DMS53 treated with DMSO at 0.1 percent for 48 hours (cell line): Measurements from ENCODE around the gene NADK2.
"Not testable (repeated sequence)": the region's sequence is repeated elsewhere in the genome, so short reads cannot be mapped to it uniquely, and the experiment has no call there.

Experiments
- DNase-seq: peaks from one replicate; lab custom pipeline; 2025; ENCODE audit not compliant: unreplicated experiment; lab: John Stamatoyannopoulos, UW

The NADK2 gene, protein sequence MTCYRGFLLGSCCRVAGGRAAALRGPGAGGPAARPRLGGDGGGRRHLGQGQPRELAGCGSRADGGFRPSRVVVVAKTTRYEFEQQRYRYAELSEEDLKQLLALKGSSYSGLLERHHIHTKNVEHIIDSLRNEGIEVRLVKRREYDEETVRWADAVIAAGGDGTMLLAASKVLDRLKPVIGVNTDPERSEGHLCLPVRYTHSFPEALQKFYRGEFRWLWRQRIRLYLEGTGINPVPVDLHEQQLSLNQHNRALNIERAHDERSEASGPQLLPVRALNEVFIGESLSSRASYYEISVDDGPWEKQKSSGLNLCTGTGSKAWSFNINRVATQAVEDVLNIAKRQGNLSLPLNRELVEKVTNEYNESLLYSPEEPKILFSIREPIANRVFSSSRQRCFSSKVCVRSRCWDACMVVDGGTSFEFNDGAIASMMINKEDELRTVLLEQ

DNA sequence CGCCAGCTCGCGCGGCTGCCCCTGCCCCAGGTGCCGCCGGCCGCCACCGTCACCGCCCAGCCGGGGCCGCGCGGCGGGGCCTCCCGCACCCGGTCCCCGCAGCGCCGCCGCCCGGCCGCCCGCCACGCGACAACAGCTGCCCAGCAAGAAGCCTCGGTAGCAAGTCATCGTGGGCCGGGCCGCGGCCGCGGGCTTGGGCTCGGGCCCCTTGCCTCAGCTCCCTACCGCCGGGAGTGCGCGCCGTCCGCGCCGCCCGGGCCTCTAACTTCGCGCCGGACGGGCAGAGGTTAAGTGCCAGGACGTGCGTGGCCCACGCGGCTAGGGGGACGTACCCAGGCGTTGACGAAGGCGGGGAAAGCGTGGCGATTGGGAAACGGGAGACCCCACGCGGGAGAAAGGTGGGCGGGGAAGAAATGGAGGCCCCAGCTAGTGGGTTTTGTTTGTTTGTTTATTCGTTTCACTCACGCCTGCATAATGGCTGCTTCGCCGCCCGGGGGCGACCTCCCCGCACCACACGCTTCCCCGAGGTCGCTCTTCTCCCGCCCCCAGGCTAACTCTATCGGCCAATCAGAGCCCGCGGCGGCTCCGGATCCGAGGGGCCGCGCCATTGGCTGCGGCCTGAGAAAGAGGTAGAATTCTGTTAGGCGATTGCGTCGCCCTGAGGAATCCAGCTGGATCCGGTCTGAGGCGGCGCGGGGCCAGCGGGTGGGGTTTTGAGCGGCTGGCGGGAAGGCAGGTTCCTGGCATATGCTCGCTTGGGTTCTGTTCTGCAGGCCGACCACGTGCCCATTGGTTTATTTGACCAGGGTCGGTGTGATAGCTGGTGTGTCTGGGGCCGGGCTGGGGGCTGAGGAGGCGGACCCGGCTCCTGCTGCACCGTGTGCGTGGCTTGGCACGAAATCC lies at the start of gene NADK2:
Gene NADK2, minus strand, starts transcription at position 295 of the 903 bp plus-strand sequence. Its CDS starts 127 bp downstream, at position 168.
- peak; percentile 82 for DNase-seq

DNA sequence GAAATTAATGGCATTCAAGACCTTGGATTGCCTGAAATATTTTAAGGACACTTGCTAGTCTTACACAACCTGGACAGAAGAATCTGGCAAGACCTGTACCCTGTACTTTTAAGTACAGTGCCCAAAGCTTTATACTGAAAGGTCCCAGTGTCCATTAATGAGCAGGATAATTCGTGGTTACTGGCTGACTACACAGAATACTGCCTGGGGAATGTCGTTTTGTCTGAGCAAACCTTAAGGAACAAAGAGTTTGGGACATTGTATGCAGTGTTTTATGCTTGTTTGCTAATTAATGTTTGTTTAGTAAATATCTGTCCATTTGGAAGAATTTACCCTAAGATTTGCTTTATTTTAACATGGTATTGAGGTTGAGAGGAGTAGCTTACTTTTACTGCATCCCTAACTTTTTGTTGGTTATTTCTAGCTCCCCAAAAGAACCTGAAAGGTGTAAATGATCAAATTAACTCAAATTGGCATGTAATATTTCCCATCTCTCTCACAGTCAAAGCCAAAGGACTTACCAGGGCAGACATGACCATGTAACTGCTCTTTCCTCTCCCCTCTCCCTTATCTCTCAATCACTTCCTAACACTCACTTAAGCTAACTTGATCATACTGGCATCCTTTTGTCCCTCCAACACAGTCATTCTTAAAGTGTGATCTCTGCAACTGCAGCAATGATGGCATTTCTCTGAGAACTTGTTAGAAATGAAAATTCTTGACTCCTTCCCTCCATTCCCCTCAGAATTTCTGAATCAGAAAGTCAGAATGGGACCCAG lies 44.3 kb upstream of the NADK2 start:
- no peak for DNase-seq

DNA sequence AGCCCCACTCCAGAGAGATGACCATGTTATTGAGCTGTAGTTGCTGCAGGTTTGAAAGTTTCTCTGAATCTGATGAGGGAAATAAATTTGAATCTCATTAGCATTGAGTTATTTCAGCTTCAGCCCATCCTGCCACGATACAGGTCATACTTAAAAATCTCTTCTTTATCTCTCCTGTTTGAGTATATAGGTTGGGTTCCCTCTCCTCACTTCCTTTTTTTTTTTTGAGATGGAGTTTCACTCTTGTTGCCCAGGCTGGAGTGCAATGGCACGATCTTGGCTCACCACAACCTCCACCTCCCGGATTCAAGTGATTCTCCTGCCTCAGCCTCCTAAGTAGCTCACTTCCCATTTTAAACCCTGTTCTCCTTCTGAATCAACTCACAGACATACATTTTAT lies 42.0 kb upstream of the NADK2 start:
- DNase-seq: not testable (repeated sequence)

DNA sequence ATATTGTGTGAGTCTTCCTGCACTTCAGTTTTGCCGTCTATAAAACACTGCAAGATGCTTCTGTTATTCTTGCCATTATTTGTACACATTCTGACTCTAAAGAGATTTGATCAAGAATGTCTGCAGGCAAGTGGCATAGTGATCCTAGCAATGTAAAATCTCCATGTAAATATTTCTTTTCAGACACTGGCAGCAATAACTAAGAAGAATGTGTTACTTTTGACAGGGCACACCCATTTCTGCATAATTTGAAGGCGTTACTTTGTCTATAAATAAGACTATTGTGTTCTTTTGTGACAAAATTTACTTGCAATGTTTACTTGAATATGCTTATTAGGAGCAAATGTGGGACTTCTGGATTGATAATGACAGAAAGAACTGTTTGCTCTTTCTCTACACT lies 39.9 kb upstream of the NADK2 start:
- no peak for DNase-seq

GRCh38 chr5:36279054-36279698 lies 37.5 kb upstream of the NADK2 start:
- DNase-seq: no peak

GRCh38 chr5:36277521-36278176 lies 35.9 kb upstream of the NADK2 start:
- DNase-seq: no peak

GRCh38 chr5:36276864-36277263 lies 35.1 kb upstream of the NADK2 start:
- no peak for DNase-seq

DNA sequence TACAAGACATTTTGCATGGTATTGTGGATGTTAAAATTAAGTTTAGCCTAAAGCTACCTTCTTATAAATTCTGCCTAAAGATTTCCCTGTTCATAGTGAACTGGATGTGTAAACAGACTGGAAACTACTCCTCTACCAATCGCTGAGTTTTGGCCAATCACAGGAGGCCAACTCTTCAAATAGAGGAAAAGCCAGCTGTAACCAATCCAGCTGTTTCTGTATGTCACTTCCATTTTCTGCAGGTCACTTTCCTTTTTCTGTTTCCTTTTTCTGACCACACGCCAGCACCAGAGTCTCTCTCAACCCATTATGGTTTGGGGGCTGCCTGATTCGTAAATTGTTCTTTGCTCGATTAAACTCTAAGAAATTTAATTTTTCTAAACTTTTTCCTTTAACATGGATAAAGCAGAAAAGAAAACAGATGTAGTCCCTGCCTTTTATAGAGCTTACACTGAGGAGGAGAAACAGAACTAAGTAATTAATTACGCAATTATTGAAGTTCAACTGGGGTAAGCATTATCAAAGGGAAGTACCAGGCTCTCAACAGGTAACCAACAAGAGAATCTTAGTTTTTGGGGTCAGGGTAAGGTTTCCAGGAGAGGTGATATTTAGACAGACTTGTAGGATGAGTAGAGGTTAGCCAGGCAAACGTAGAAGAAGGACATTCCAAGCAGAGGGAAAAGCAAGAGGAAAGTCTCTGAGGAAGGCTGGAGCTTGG lies 32.2 kb upstream of the NADK2 start:
- DNase-seq: no peak

- no peak for DNase-seq
Observed at GRCh38 chr5:36272136-36272690, 30.5 kb upstream of the NADK2 start.

- no peak for DNase-seq
Observed at GRCh38 chr5:36270876-36271575, 29.3 kb upstream of the NADK2 start.

GRCh38 chr5:36270175-36270574 lies 28.4 kb upstream of the NADK2 start:
- DNase-seq: no peak

DNA sequence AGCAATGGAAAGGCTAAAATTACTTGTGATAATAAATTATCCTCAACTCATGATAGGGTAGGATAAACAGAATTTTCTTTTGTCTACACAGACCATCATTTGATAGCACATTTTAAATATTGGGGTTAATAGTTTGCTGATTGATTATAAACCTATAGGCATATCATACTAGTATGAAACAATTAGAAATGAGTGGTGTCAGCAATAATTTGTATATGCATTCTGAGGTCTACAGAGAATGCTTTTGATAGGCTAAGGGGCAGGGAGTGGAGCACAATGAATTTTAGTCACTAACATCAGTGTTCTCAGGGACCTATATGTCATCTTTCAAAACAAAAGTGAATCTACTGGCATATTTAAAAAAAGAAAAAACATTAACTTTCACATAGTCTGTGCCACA lies 27.8 kb upstream of the NADK2 start:
- DNase-seq: no peak

- no peak for DNase-seq
Observed at GRCh38 chr5:36267905-36268304, 26.2 kb upstream of the NADK2 start.

DNA sequence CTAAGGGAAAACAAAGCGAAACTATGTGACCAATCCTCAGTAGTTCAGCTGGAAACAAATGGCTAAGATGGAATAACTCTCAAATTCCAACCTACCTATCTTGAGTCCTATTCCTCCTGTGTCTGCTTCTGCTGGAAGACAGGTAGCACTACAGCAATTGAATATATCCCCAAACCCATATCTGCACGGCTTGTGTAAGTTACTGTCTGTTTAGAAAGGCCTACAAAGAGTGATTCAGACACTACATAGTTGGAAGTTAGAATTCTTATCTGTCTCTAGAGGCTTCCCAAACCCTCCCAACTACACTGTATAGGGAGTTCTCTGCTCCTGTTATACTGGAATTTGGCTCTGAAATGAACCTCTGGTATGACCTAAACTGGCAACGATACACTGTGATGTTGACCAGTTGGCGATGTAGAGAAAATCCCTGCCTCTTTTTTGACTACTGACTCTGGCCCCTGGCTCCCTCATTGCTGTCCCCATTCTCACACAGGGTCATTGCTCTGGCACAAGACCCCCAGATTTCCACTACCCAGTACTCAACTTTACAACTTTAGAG lies 22.6 kb upstream of the NADK2 start:
- no peak for DNase-seq

DNA sequence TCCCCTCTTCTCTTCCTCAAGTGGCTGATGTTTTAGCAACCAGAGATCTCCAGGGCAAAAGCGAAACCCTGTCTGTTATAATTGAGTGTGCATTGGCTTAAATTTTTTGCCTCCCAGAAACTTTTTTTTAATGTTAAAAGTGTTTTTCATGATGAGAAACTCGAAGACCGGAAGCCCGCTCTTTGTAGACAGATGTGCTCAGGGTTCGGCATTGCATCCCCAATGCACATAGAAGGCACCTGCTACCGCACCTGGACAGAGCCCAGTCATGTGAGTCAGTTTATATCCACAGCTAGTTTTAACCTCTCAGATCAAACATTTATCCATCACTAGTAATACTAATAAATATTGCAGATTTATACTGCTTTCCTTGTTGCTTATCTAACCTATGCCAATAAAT lies 19.5 kb upstream of the NADK2 start:
- no peak for DNase-seq

DNA sequence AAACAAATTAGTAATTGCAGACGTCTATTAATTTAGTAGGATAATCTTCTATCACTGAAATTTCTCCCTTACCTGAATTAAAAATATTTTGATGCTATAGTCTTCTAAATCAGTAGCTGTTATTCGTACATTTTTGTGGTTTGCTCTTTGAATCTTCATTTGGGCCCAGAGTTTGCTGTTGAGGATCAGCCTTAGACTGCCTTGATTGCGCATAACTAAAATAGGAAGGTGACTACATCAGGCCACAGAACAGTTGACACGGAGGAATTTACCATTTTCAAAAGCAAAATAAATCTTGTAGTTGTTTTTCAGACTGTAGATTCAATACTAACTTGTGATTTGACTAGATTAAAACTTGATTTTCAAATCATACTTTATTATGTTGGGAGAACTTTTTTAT lies 11.8 kb upstream of the NADK2 start:
- no peak for DNase-seq

GRCh38 chr5:36252722-36253365 lies 11.1 kb upstream of the NADK2 start:
- no peak for DNase-seq

DNA sequence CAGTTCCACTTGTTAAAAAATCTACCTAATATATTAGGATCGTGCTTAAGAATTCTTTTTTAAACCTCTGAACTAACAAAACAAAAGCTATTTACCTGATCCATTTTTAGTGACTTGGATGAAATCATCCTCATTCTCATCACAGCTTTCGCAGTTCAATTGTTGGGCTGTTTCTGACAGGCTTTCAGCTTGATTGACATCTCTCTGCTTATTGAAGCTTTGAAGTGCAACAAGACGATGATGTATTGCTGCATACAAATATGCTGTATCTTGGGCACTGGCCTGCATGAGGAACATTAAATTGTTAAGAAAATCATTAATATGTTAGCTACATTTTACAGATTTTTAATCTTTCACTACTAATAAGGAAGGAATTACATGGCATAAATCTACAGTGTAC lies 9.5 kb upstream of the NADK2 start:
- no peak for DNase-seq
